KG1 (cell line): ENCODE data around the gene EOLA2.
"Not testable (repeated sequence)": the region's sequence is repeated elsewhere in the genome, so short reads cannot be mapped to it uniquely, and the experiment has no call there.

Experiments
- DNase-seq: peaks from one replicate; lab custom pipeline; 2025; lab: John Stamatoyannopoulos, UW

The EOLA2 gene

GRCh38 chrX:149932970-149933369, 5.3 kb downstream of the EOLA2 start:
- DNase-seq, result not testable (repeated sequence)

GRCh38 chrX:149932150-149932549, 6.1 kb downstream of the EOLA2 start:
- not testable (repeated sequence) for DNase-seq

- DNase-seq, result not testable (repeated sequence)
These were observed 6.9 kb downstream of the EOLA2 start for GRCh38 chrX:149931355-149931754.

GRCh38 chrX:149929400-149929799, 8.9 kb downstream of the EOLA2 start, which contains the start of gene HSFX4:
TSS of gene HSFX4 (plus strand) at chrX:149929573. CDS start at chrX:149929645, 72 bp downstream.
- DNase-seq, result not testable (repeated sequence)

DNA sequence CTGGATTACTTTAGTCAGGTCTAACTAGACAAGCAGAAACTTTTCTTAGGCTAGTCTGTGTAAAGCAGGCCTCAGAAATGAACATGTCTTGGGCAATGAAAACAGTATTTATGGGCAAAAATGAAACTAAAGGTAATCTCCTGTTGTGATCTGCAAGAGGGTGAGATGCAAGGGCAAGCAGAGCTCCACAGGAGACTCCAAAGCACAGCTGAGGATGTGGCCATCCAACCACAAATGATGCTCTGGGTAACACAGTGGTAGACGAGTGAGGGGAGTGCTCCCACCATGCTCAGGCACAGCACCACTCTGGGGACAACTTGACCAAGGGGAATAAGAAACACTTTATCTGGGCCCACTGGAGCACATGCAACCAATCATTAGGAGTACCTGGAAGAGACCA, 9.7 kb downstream of the EOLA2 start:
- DNase-seq, result not testable (repeated sequence)

DNA sequence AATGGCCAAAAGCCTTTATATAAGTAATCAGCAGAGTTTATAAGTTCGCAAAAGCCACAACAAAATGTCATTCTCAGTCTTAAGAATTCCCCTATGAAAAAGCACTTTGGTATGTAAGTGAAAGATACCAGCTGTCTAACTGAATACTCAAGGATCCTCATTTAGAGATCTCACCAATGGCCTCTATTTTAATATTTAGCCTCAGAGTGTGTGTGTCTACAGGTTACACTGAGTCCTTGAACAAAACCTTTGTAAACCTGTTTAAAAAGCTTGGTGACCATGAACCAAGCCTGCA, 10.4 kb downstream of the EOLA2 start:
- DNase-seq, result not testable (repeated sequence)

- DNase-seq, result not testable (repeated sequence)
These were observed 10.9 kb downstream of the EOLA2 start for GRCh38 chrX:149927245-149927963.

DNA sequence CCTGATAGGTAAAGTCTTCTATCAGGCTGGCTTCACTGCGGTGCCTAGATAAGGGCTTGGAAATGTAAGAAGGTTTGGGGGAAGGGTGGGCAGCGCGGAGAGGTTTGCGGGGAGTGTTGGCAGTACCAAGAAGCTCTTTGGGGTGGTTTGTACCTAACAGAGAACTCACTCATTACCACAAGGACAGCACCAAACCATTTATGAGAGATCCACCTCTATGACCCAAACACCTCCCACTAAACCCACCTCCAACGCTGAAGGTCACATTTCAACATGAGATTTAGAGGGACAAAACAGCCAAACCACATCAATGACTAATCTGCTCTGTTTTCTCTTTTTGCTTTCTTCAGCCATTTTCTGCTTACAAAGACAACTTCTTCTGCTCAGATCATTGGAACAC, 13.9 kb downstream of the EOLA2 start:
- not testable (repeated sequence) for DNase-seq

DNA sequence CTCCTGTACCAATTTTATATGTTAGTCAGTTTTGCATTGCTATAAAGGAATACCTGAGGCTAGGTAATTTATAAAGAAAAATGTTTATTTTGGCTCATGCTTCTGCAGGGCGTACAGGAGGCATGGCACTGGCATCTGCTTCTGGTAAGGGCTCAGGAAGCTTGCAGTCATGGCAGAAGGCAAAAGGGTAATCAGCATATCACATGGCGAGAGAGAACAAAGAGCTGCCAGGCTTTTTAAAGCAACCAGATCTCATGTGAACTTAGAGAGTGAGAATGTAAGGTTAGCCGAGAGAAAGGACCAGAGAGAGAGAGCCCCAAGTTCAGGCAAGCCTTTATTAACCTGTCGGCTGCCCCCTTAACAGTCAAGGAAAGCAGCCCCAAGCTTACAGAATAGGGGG, 14.5 kb downstream of the EOLA2 start:
- not testable (repeated sequence) for DNase-seq

- no peak for DNase-seq
These were observed 21.4 kb downstream of the EOLA2 start for GRCh38 chrX:149916745-149917392.

- no peak for DNase-seq
These were observed 28.1 kb downstream of the EOLA2 start for GRCh38 chrX:149910178-149910695.

DNA sequence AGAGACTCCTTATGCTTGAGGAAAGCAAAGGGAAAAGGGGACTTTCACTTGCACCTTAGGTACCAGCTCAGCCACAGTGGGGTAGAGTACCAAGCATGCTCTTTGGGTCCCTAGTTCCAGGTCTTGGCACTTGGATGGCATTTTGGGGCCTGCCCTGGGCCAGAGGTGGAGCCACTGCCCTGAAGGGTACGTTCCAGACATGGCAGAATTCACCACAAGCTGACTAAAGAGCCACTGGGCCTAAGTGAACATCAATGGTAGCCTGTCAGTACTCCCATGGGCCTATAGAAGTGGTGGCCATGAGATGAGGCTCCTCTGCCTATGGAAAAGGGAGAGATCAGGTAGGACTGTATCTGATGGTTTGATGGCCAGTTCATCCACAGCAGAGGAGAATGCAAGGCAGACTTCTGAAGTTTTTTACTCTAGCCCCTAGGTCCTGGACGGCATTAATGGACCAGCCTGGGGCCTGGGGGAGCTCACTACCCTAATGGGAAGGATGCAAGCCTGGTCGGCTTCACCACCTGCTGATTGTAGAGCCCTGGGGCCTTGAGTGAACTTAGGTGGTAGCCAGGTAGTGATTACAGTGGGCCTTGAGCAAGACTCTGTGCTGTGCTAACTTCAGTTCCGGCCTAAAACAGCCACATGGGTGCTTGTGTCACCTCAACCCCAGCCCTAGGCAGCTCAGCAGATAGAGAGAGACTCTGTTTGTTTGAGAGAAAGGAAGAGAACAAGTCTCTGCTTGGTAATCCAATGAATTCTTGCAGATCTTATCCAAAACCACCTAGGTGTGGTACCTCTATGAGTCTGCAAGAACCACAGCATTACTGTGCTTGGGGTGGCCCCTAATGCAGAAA, 28.7 kb downstream of the EOLA2 start:
- DNase-seq, result no peak

- DNase-seq, result no peak
These were observed 29.6 kb downstream of the EOLA2 start for GRCh38 chrX:149908727-149909126.

- no peak for DNase-seq
These were observed 30.0 kb downstream of the EOLA2 start for GRCh38 chrX:149908308-149908707.

- DNase-seq, result no peak
These were observed 34.2 kb downstream of the EOLA2 start for GRCh38 chrX:149903889-149904748.

- DNase-seq, result no peak
These were observed 39.7 kb downstream of the EOLA2 start for GRCh38 chrX:149898554-149898953.

DNA sequence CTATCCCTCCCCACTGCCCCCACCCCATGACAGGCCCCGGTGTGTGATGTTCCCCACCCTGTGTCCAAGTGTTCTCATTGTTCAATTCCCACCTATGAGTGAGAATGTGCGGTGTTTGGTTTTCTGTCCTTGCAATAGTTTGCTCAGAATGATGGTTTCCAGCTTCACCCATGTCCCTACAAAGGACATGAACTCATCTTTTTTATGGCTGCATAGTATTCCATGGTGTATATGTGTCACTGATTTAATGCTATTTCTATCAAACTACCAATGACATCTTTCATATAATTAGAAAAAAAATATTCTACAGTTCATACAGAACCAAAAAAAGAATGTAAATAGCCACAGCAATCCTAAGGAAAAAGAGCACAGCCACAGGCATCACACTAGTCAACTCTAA, 47.5 kb downstream of the EOLA2 start:
- not testable (repeated sequence) for DNase-seq
